Smooth muscle cell (in vitro differentiated cells): Measurements from ENCODE around the gene TTC9. TPM values are rescaled to one million over a fixed set of nuclear protein-coding genes. Genes with fewer than 3 reads are reported as not detected.

Source experiments
- DNase-seq: peaks from one replicate; lab custom pipeline; 2025; ENCODE audit not compliant: unreplicated experiment; lab: John Stamatoyannopoulos, UW
- H2AFZ ChIP-seq: fragments of 200-600 bp; sonication (generic); 2 replicates; pipeline ENCODE4 v1.6.0; 2016; ENCODE audit warnings: antibody characterized with exemption, low read depth, mild to moderate bottlenecking
- H3F3A ChIP-seq: fragments of 200-600 bp; sonication (generic); 2 replicates; pipeline ENCODE4 v1.6.0; 2017; ENCODE audit warnings: antibody characterized with exemption, low read depth
- H3K27ac ChIP-seq: fragments of 200-600 bp; sonication (generic); 2 replicates; pipeline ENCODE4 v1.5.1; 2016; ENCODE audit warnings: low read depth, mild to moderate bottlenecking
- H3K27me3 ChIP-seq: fragments of 200-600 bp; sonication (generic); 2 replicates; pipeline ENCODE4 v1.6.1; 2016; ENCODE audit warnings: low read depth, mild to moderate bottlenecking
- H3K36me3 ChIP-seq: fragments of 200-600 bp; sonication (generic); 2 replicates; pipeline ENCODE4 v1.5.1; 2016; ENCODE audit warnings: low read depth
- H3K4me1 ChIP-seq: fragments of 200-600 bp; sonication (generic); 2 replicates; pipeline ENCODE4 v1.5.1; 2016; ENCODE audit warnings: low read depth
- H3K4me2 ChIP-seq: fragments of 200-600 bp; sonication (generic); 2 replicates; pipeline ENCODE4 v1.6.0; 2016; ENCODE audit warnings: mild to moderate bottlenecking
- H3K4me3 ChIP-seq: fragments of 200-600 bp; sonication (generic); 2 replicates; pipeline ENCODE4 v1.5.1; 2016; ENCODE audit warnings: mild to moderate bottlenecking
- H3K79me2 ChIP-seq: fragments of 200-600 bp; sonication (generic); 2 replicates; pipeline ENCODE4 v1.6.0; 2016; ENCODE audit warnings: low read depth, mild to moderate bottlenecking
- H3K9ac ChIP-seq: fragments of 200-600 bp; sonication (generic); 2 replicates; pipeline ENCODE4 v1.6.0; 2016; ENCODE audit warnings: low read depth
- H3K9me3 ChIP-seq: fragments of 200-600 bp; sonication (generic); replicated peaks from 2 replicates; pipeline ENCODE4 v1.5.1; 2016; ENCODE audit warnings: low read depth
- H4K20me1 ChIP-seq: fragments of 200-600 bp; sonication (generic); 2 replicates; pipeline ENCODE4 v1.6.0; 2016; ENCODE audit warnings: low read depth
- WGBS: methylation state at CpG from one replicate; pipeline ENCODE4 v1.1.7; 2016; ENCODE audit warnings: low lambda C conversion rate; 5-methylcytosine and 5-hydroxymethylcytosine counted together
- polyA plus RNA-seq: library from polyadenylated mRNA; unstranded; fragments of >200 nt; fragmentation: Nextera tagmentation; extraction: Ambion mirVana; gene quantifications from 2 replicates; pipeline ENCODE4 v1.2.1, GENCODE V29; 2016
- total RNA-seq: library from RNA; depleted of rRNA; stranded (reverse); fragments of >200 nt; gene quantifications from 2 replicates; pipeline ENCODE4 v1.2.3, GENCODE V29; 2014
- TF ChIP-seq, protein P1 (sequence below): fragments of 200-600 bp; sonication (generic); IDR thresholded peaks from 2 replicates; pipeline ENCODE4 v1.5.1; 2017; ENCODE audit warnings: borderline replicate concordance, mild to moderate bottlenecking, antibody characterized with exemption; ENCODE audit not compliant: insufficient read depth, poor library complexity, severe bottlenecking

The TTC9 gene
- total and polyA plus RNA-seq, 2 experiments from 2014 or later, result 1.2 to 4.4 TPM

DNA sequence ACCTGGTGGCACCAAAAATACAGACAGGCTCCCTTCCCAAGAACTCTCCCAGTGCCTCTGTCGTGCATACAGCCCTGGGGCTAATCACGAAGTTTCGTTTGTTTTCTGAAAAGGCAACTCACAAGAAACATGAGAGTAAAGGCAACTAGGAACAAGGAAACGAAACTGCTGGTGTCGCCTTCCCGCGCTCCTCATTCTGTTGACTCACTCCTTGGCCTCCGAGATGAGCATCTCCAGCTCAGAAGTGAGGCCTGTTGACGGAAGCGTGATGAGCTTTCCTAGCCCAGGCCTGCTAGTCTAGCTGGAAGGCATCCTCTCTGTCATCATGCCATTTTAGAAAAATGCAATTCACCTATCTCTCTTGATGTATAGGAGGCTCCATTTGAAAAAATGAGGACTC, 50.5 kb downstream of the TTC9 start:
- H3K9ac ChIP-seq, result no peak overlapping the region
- H3K27me3 ChIP-seq, result no peaks in the 10 kb centered on the region
- no peak overlapping the region for H3K27ac ChIP-seq
- H3K36me3 ChIP-seq, result no peaks in the 10 kb centered on the region
- H3K4me3 ChIP-seq, result no peak overlapping the region
- TF ChIP-seq, protein P1, sequence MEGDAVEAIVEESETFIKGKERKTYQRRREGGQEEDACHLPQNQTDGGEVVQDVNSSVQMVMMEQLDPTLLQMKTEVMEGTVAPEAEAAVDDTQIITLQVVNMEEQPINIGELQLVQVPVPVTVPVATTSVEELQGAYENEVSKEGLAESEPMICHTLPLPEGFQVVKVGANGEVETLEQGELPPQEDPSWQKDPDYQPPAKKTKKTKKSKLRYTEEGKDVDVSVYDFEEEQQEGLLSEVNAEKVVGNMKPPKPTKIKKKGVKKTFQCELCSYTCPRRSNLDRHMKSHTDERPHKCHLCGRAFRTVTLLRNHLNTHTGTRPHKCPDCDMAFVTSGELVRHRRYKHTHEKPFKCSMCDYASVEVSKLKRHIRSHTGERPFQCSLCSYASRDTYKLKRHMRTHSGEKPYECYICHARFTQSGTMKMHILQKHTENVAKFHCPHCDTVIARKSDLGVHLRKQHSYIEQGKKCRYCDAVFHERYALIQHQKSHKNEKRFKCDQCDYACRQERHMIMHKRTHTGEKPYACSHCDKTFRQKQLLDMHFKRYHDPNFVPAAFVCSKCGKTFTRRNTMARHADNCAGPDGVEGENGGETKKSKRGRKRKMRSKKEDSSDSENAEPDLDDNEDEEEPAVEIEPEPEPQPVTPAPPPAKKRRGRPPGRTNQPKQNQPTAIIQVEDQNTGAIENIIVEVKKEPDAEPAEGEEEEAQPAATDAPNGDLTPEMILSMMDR, result no peak
- H3F3A ChIP-seq, result no peaks in the 10 kb centered on the region
- 71% methylated on average over 10 of the region's 10 CpGs for WGBS
- H3K4me2 ChIP-seq, result no peak overlapping the region
- H2AFZ ChIP-seq, result no peak overlapping the region
- DNase-seq, result no peak
- H3K79me2 ChIP-seq, result no peaks in the 10 kb centered on the region
- H4K20me1 ChIP-seq, result no peaks in the 10 kb centered on the region
- no peaks in the 10 kb centered on the region for H3K9me3 ChIP-seq
- no peaks in the 10 kb centered on the region for H3K4me1 ChIP-seq

DNA sequence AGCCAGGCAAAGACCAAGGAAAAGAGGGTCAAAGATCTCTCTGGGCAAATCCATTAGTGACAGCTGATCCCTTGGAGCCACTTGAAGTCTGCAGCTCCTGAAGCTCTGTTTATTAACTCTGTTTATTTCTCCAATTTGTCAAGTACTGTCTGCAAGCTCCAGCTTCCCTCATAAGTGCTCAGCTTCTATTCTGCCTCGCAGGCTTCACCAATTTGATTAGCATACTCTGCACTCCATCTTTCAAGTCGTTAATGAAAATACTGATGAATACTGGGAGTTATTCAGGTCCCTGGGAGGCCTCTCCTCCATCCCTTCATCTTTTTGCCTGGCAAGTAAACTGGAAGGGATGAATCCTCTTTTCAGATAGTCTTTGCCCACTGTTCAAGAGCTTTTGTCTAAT, 54.3 kb downstream of the TTC9 start:
- Histone ChIP-seq H3K27me3 (no peaks in the 10 kb centered on the region), H3K27ac (no peak overlapping the region), H3K4me1 (no peaks in the 10 kb centered on the region), H3K36me3 (no peaks in the 10 kb centered on the region), H3K9ac (no peak overlapping the region), H2AFZ (no peak overlapping the region), H3K4me3 (no peak overlapping the region), H3F3A (no peaks in the 10 kb centered on the region), H4K20me1 (no peaks in the 10 kb centered on the region), H3K9me3 (no peaks in the 10 kb centered on the region), H3K79me2 (no peaks in the 10 kb centered on the region), H3K4me2 (no peak overlapping the region)
- DNase-seq, result no peak
- 66% methylated on average over 2 of the region's 2 CpGs for WGBS
- TF ChIP-seq, protein P1, result no peak

DNA sequence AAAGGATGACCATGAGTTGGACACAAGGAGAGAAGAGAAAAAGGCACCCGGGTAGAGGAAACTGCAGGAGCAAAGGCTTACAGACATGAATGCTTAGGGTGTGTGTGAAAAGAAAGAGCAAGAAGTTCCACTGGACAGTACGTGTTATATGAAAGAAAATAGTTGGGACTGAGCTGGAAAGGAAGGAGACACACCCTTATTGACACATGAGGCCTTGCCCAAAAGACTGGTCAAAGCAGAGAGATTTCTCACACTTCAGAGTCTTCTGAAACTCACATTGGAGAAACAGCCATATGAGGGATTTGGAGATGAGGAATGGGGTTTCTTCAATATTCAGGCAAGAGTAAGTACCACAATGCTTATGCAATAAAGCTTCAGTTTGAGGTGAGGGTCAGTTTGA, 56.0 kb downstream of the TTC9 start:
- Histone ChIP-seq H3K27ac (peak overlapping the region; percentile 16), H3K79me2 (no peaks in the 10 kb centered on the region), H3K36me3 (no peaks in the 10 kb centered on the region), H2AFZ (no peak overlapping the region), H4K20me1 (no peaks in the 10 kb centered on the region), H3K27me3 (no peaks in the 10 kb centered on the region), H3K9ac (no peak overlapping the region), H3K9me3 (no peaks in the 10 kb centered on the region), H3K4me1 (no peaks in the 10 kb centered on the region), H3F3A (no peaks in the 10 kb centered on the region), H3K4me2 (no peak overlapping the region), H3K4me3 (no peak overlapping the region)
- TF ChIP-seq, protein P1, result no peak
- WGBS, result 91% methylated on average over 2 of the region's 2 CpGs
- no peak for DNase-seq

DNA sequence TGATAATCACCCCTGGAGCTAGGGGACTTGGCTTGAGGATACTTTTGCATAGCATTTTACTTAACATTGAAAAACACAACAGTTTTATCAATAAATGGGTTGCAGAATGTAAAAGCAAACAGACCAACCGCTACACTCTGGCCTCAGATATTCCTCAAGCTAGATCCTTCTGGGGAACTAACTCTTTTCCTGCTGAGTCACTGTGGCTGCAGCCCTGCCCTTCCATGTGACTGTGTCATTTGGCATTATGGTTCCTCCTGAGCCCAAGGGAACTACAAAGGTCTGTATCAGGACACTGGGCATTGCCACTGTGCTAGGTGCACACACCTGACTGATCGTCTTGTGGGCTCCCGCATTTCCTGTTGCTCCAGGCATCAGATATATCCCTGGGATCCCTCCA, 56.6 kb downstream of the TTC9 start:
- WGBS, result 74% methylated on average over 3 of the region's 3 CpGs
- no peak for DNase-seq

More for the DNA sequence above, 56.6 kb downstream of the TTC9 start:
- TF ChIP-seq, protein P1, result no peak
- no peaks in the 10 kb centered on the region for H3K36me3 ChIP-seq
- no peaks in the 10 kb centered on the region for H3K79me2 ChIP-seq
- H3K4me2 ChIP-seq, result peak overlapping the region; percentile 67
- H3K9me3 ChIP-seq, result no peaks in the 10 kb centered on the region
- H3F3A ChIP-seq, result no peaks in the 10 kb centered on the region
- no peak overlapping the region for H3K27ac ChIP-seq
- no peak overlapping the region for H3K4me3 ChIP-seq
- no peaks in the 10 kb centered on the region for H4K20me1 ChIP-seq
- H2AFZ ChIP-seq, result peak overlapping the region; percentile 55
- H3K27me3 ChIP-seq, result no peaks in the 10 kb centered on the region
- no peaks in the 10 kb centered on the region for H3K4me1 ChIP-seq
- no peak overlapping the region for H3K9ac ChIP-seq
